Pancreas (tissue), 10 donors: ENCODE measurements around the gene POLD2. TPM values are rescaled to one million over a fixed set of nuclear protein-coding genes. Genes with fewer than 3 reads are reported as not detected.

ENCODE experiments used
- ATAC-seq, 4 donors: fragments of 200-7000 bp; cut with Tn5 transposase; one replicate each; pipeline versions ENCODE4 v1.8.0 to v1.9.1; 2020; ENCODE audit warnings: mild to moderate bottlenecking in 4 of 4, moderate library complexity in 4 of 4
- DNase-seq, 6 donors: peaks; one replicate each; pipeline ENCODE4 v3.0.0-alpha.2; 2020
- FAIRE-seq: peaks from 2 replicates; lab custom pipeline; 2012; peaks lifted over from hg19 to GRCh38; lab: Jason Lieb, UNC
- H3K27ac ChIP-seq, 4 donors: fragments of 200-600 bp; sonication (generic); 1 replicate in 3 of 4; 2 replicates in 1 of 4; pipeline versions ENCODE4 v1.5.0 to v1.8.0; 2020
- H3K27me3 ChIP-seq, 4 donors: fragments of 200-600 bp; one replicate each; pipeline ENCODE4 v1.8.0; 2021
- H3K36me3 ChIP-seq, 3 donors: fragments of 200-600 bp; sonication (generic) in 1 of 3; one replicate each; pipeline versions ENCODE4 v1.5.0 to v1.8.0; 2020 to 2021
- H3K4me1 ChIP-seq, 3 donors: fragments of 200-600 bp; one replicate each; pipeline ENCODE4 v1.8.0; 2021
- H3K4me3 ChIP-seq, 4 donors: fragments of 200-600 bp; sonication (generic) in 2 of 4; one replicate each; pipeline versions ENCODE4 v1.5.0 to v1.8.0; 2020 to 2021
- H3K9me3 ChIP-seq, 4 donors: fragments of 200-600 bp; one replicate each; pipeline ENCODE4 v1.8.0; 2021
- CTCF ChIP-seq, 4 donors: fragments of 200-600 bp; sonication (generic) in 3 of 4; IDR thresholded peaks; one replicate each; pipeline versions ENCODE4 v1.5.0 to v1.8.0; 2021; ENCODE audit warnings: antibody characterized with exemption in 4 of 4
- WGBS, 2 donors: extraction: QIAGEN DNeasy Blood & Tissue Kit; methylation state at CpG; one replicate each; pipeline ENCODE4 v1.1.7; 2013; 5-methylcytosine and 5-hydroxymethylcytosine counted together
- intact Hi-C, 3 donors: fragments of 100-400 bp; cut with DNase I; formaldehyde crosslinking; loops; one replicate each; pipeline versions ENCODE4 v1.11.1 to v1.14.2; 2022
- polyA plus RNA-seq, 2 donors: library from polyadenylated mRNA; stranded (reverse); fragments of 200-250 nt; gene quantifications; one replicate each; pipeline ENCODE4 v1.2.3, GENCODE V29; 2013
- total RNA-seq, 6 donors: library from RNA; stranded (reverse); fragmentation: NEBNext Ultra II Directional in 4 of 6; extraction: Animal tissue kit (Norgen Biotek cat#: 25700) in 4 of 6; gene quantifications; one replicate each; pipeline versions ENCODE4 v1.2.1 to v1.2.4, GENCODE V29; 2021 to 2023
- donor health status: healthy with polysubstance abuse.
- donor health status: DM: no; HTN: no; CAD: no; lungs with moderate emphysema.
- donor health status: DM: no; HTN: no; CAD: no.
- donor health status: control.
- donor health status: control.
- donor health status: Bipolar disorder and iron deficiency.
- donor health status: DM: yes; HTN: yes; CAD: no.
- donor health status: DM: no; HTN: no; CAD: no.
- donor health status: DM: no; HTN: no; CAD: no.
- donor health status: DM: yes; HTN: yes; CAD: no.

POLD2 gene
- total and polyA plus RNA-seq, 8 donors, result 40.6 to 86.4 (median 54.7) TPM

- FAIRE-seq (no peak), DNase-seq (peak in 3 of 6 donors; percentile 3 to 8 (median 8)), ATAC-seq (no peak)
- TF ChIP-seq CTCF (IDR thresholded peaks at IDR 0.05), result no peak
- H3K9me3 ChIP-seq, result no peaks in the 10 kb centered on the region
- H3K27me3 ChIP-seq, result no peaks in the 10 kb centered on the region
- no peak overlapping the region for H3K27ac ChIP-seq
- H3K4me1 ChIP-seq, result peaks cover 5 to 8% (median 7%) of the 10 kb centered on the region in 3 donors
- H3K36me3 ChIP-seq, result peaks cover 0 to 3% (median 0%) of the 10 kb centered on the region in 3 donors
- no peak overlapping the region for H3K4me3 ChIP-seq
- intact Hi-C loops, result no loop called here
- WGBS, 2 donors, result 91 to 95% methylated on average over 6 of the region's 6 CpGs
Observed at GRCh38 chr7:44124822-44125202, 1.5 kb upstream of the POLD2 start.

- Histone ChIP-seq H3K27me3 (no peaks in the 10 kb centered on the region), H3K27ac (peak overlapping the region in 1 of 4 donors; percentile 74), H3K4me3 (peak overlapping the region; percentile 58 to 80 (median 72)), H3K4me1 (peaks cover 5 to 8% (median 7%) of the 10 kb centered on the region in 3 donors), H3K36me3 (peaks cover 0 to 3% (median 0%) of the 10 kb centered on the region in 3 donors), H3K9me3 (no peaks in the 10 kb centered on the region)
- FAIRE-seq (no peak), DNase-seq (peak in 1 of 6 donors; percentile 5), ATAC-seq (no peak)
- 37 to 48% methylated on average over 1 of the region's 1 CpG for WGBS, 2 donors
- no peak for TF ChIP-seq CTCF (IDR thresholded peaks at IDR 0.05)
- intact Hi-C loops, result no loop called here
Observed at GRCh38 chr7:44122529-44122928, 819 bp downstream of the POLD2 start.

- H3K9me3 ChIP-seq, result no peaks in the 10 kb centered on the region
- no peaks in the 10 kb centered on the region for H3K27me3 ChIP-seq
- FAIRE-seq (no peak), ATAC-seq (no peak), DNase-seq (peak in 1 of 6 donors; percentile 45)
- intact Hi-C loops, result no loop called here
- H3K4me3 ChIP-seq, result peak overlapping the region in 1 of 4 donors; percentile 80
- peaks cover 0 to 3% (median 1%) of the 10 kb centered on the region in 3 donors for H3K36me3 ChIP-seq
- no peak for TF ChIP-seq CTCF (IDR thresholded peaks at IDR 0.05)
- 73 to 85% methylated on average over 12 of the region's 12 CpGs for WGBS, 2 donors
- peaks cover 5 to 8% (median 7%) of the 10 kb centered on the region in 3 donors for H3K4me1 ChIP-seq
- H3K27ac ChIP-seq, result no peak overlapping the region
Observed at GRCh38 chr7:44121761-44122420, 1.5 kb downstream of the POLD2 start.

- Histone ChIP-seq H3K4me3 (no peak overlapping the region), H3K4me1 (peaks cover 5 to 8% (median 7%) of the 10 kb centered on the region in 3 donors), H3K27me3 (no peaks in the 10 kb centered on the region), H3K36me3 (peaks cover 0 to 9% (median 3%) of the 10 kb centered on the region in 3 donors), H3K27ac (no peak overlapping the region), H3K9me3 (no peaks in the 10 kb centered on the region)
- TF ChIP-seq CTCF (IDR thresholded peaks at IDR 0.05), result no peak
- peak in 1 of 6 donors; percentile 2 for DNase-seq
- FAIRE-seq, result no peak
- intact Hi-C loops, result no loop called here
- no peak for ATAC-seq
- WGBS, 2 donors, result 74 to 75% methylated on average over 6 of the region's 6 CpGs
Observed at GRCh38 chr7:44120395-44120794, 3.0 kb downstream of the POLD2 start.

GRCh38 chr7:44119829-44120380 is 3.4 kb downstream of the POLD2 start:
- Histone ChIP-seq H3K36me3 (peaks cover 0 to 9% (median 3%) of the 10 kb centered on the region in 3 donors), H3K4me3 (no peak overlapping the region), H3K27me3 (no peaks in the 10 kb centered on the region), H3K4me1 (peaks cover 5 to 8% (median 7%) of the 10 kb centered on the region in 3 donors), H3K9me3 (no peaks in the 10 kb centered on the region), H3K27ac (no peak overlapping the region)
- FAIRE-seq (no peak), ATAC-seq (no peak), DNase-seq (peak in 1 of 6 donors; percentile 19)
- no peak for TF ChIP-seq CTCF (IDR thresholded peaks at IDR 0.05)
- intact Hi-C loops, result no loop called here
- 48 to 49% methylated on average over 8 of the region's 8 CpGs for WGBS, 2 donors
